GM12878 (cell line): ENCODE data around the gene OAF. TPM values are rescaled to one million over a fixed set of nuclear protein-coding genes. Genes with fewer than 3 reads are reported as not detected.

Experiments used
- ASH2L ChIP-seq: fragments of 300-600, 200-600 bp; sonication (generic); IDR thresholded peaks from 2 replicates; pipeline ENCODE4 v1.6.1; 2017; ENCODE audit warnings: low read depth, mild to moderate bottlenecking, borderline replicate concordance
- ATF7 ChIP-seq: fragments of 450-650 bp; IDR thresholded peaks from 2 replicates; pipeline ENCODE4 v1.6.1; 2016; ENCODE audit warnings: low read depth, mild to moderate bottlenecking
- BACH1 ChIP-seq: fragments of 450-650 bp; IDR thresholded peaks from 2 replicates; pipeline ENCODE4 v1.6.1; 2017; ENCODE audit warnings: mild to moderate bottlenecking, borderline replicate concordance
- BRCA1 ChIP-seq: IDR thresholded peaks from 2 replicates; pipeline ENCODE4 v1.6.1; 2011; ENCODE audit warnings: low read depth, low read length, improper control_type of control experiment
- FOS ChIP-seq: IDR thresholded peaks from 3 replicates; pipeline ENCODE4 v1.6.1; 2011; ENCODE audit warnings: borderline replicate concordance; ENCODE audit not compliant: insufficient read length; ENCODE audit errors: extremely low read depth
- HDGF ChIP-seq: fragments of 450-650 bp; IDR thresholded peaks from 2 replicates; pipeline ENCODE4 v1.6.1; 2016; ENCODE audit warnings: antibody characterized with exemption
- MEF2B ChIP-seq: fragments of 450-650 bp; IDR thresholded peaks from 2 replicates; pipeline ENCODE4 v1.6.1; 2018; ENCODE audit warnings: mild to moderate bottlenecking, moderate library complexity; ENCODE audit not compliant: partially characterized antibody, poor library complexity, severe bottlenecking
- MTA2 ChIP-seq: fragments of 450-650 bp; IDR thresholded peaks from 2 replicates; pipeline ENCODE4 v1.6.1; 2016; ENCODE audit warnings: low read depth, mild to moderate bottlenecking, moderate library complexity
- NBN ChIP-seq: fragments of 450-650 bp; IDR thresholded peaks from 2 replicates; pipeline ENCODE4 v1.6.1; 2016
- PAX5 ChIP-seq: IDR thresholded peaks from 2 replicates; pipeline ENCODE4 v1.6.1; 2011; ENCODE audit warnings: low read depth, low read length, borderline replicate concordance
- RB1 ChIP-seq: fragments of 450-650 bp; formaldehyde crosslinking; IDR thresholded peaks from 2 replicates; pipeline ENCODE4 v1.6.1; 2017; ENCODE audit warnings: mild to moderate bottlenecking, borderline replicate concordance
- SRF ChIP-seq, 2 experiments: IDR thresholded peaks; 2 replicates each; pipeline ENCODE4 v1.6.1; 2011; ENCODE audit warnings: low read depth in 2 of 2, low read length in 2 of 2, mild to moderate bottlenecking in 1 of 2, moderate library complexity in 1 of 2
- STAT3 ChIP-seq: IDR thresholded peaks from 2 replicates; pipeline ENCODE4 v1.6.1; 2011; ENCODE audit warnings: low read depth, low read length, improper control_type of control experiment
- TARDBP ChIP-seq: IDR thresholded peaks from 2 replicates; pipeline ENCODE4 v1.6.1; 2016; ENCODE audit warnings: borderline replicate concordance
- ZNF622 ChIP-seq: fragments of 450-650 bp; IDR thresholded peaks from 2 replicates; pipeline ENCODE4 v1.6.1; 2017; ENCODE audit warnings: mild to moderate bottlenecking, inconsistent platforms
- ZSCAN29 ChIP-seq: fragments of 450-650 bp; IDR thresholded peaks from 2 replicates; pipeline ENCODE4 v1.6.1; 2017; ENCODE audit warnings: mild to moderate bottlenecking, moderate library complexity
- polyA plus RNA-seq, 11 experiments: library from polyadenylated mRNA; depleted of rRNA in 4 of 11; unstranded in 6 of 11; stranded (reverse) in 5 of 11; fragments of >200 nt; fragmentation: Nextera tagmentation in 4 of 11; fragmentation: Illumina TruSeq in 1 of 11; extraction: Ambion mirVana in 4 of 11; extraction: Trizol in 1 of 11; gene quantifications; 1 replicate in 1 of 11; 2 replicates in 10 of 11; pipeline versions ENCODE4 v1.2.1 to v1.2.3, GENCODE V29; 2011 to 2016; ENCODE audit warnings: inconsistent platforms in 2 of 11, missing spikeins in 2 of 11, low read depth in 1 of 11
- total RNA-seq, 4 experiments: library from RNA; depleted of rRNA in 3 of 4; stranded (reverse); fragments of >200 nt in 3 of 4; fragmentation: Illumina TruSeq in 1 of 4; extraction: Trizol in 1 of 4; gene quantifications; 2 replicates each; pipeline versions ENCODE4 v1.2.1 to v1.2.3, GENCODE V29; 2013 to 2021
- TF ChIP-seq, protein P1 (sequence below): IDR thresholded peaks from 2 replicates; pipeline ENCODE4 v1.6.1; 2012; ENCODE audit warnings: low read depth, low read length, improper control_type of control experiment
- TF ChIP-seq, protein P2 (sequence below): IDR thresholded peaks from 2 replicates; pipeline ENCODE4 v1.6.1; 2012; ENCODE audit warnings: low read depth, low read length, improper control_type of control experiment
- TF ChIP-seq, protein P3 (sequence below): fragments of 450-650 bp; IDR thresholded peaks from 2 replicates; pipeline ENCODE4 v1.6.1; 2017; ENCODE audit warnings: borderline replicate concordance
- TF ChIP-seq, protein P4 (sequence below): fragments of 450-650 bp; IDR thresholded peaks from 2 replicates; pipeline ENCODE4 v1.6.1; 2016; ENCODE audit warnings: mild to moderate bottlenecking, moderate library complexity, borderline replicate concordance

Gene OAF
- total and polyA plus RNA-seq, 10 of the 15 experiments (the other 5 are each of a cell fraction or from before 2014, with no cell fraction given), result 0.10 to 4.7 (median 1.1) TPM

DNA sequence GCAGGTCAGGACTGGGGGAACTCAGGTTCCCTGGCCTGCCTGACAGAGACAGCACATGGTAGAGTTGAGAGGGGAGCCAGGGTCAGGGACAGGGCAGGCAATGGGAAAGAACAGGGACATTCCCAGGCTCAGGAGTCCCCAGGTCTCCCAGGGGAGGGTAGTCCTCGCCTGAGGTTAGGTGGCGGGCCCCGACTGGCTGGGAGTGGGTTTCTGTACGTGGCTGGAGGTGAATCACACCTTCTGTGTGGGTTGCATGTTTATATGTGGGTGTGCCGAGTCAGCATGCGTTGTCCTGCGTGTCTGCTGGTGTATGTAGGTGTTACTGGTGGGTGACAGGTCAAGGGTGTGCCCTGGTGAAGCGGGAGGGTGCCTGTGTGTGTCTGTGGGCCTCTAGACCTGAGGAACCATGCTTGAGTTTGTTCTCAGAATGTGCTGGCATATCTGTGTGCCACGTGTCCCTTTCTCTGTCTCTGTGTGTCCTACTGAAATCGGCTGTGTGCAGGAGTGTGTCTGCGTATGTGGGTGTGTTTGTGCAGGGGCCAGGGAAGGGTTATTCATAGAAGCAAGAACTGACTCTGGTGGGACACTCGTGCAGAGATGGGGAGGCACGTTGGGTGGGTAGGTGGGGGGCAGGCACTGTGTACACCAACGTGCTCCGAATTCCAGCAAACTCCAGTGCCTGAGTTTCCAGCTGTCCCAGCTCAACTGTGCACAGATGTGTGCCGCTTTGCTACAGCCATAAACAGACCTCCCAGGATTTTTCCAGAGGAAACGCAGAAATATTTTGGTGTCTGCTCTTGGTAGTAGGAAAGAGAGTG, 23.8 kb upstream of the OAF start (continued):
- TF ChIP-seq HDGF (peak; percentile 48; the same call in 1 of the 2 replicates), BACH1 (no peak), ZSCAN29 (no peak), SRF (IDR thresholded peaks at IDR 0.05; ENCODE audit: low read depth in 2 of 2, low read length in 2 of 2) (no peak), ASH2L (no peak), MTA2 (peak; percentile 62; the same call in 1 of the 2 replicates), FOS (no peak), STAT3 (no peak), ZNF622 (no peak), ATF7 (peak; percentile 61), RB1 (no peak), TARDBP (no peak), BRCA1 (no peak), MEF2B (peak; percentile 96), PAX5 (peak; percentile 78; the same call in 1 of the 2 replicates), NBN (peak; percentile 63)
- TF ChIP-seq, protein P1, sequence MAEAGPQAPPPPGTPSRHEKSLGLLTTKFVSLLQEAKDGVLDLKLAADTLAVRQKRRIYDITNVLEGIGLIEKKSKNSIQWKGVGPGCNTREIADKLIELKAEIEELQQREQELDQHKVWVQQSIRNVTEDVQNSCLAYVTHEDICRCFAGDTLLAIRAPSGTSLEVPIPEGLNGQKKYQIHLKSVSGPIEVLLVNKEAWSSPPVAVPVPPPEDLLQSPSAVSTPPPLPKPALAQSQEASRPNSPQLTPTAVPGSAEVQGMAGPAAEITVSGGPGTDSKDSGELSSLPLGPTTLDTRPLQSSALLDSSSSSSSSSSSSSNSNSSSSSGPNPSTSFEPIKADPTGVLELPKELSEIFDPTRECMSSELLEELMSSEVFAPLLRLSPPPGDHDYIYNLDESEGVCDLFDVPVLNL, result no peak
- TF ChIP-seq, protein P2, sequence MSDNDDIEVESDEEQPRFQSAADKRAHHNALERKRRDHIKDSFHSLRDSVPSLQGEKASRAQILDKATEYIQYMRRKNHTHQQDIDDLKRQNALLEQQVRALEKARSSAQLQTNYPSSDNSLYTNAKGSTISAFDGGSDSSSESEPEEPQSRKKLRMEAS, result no peak
- TF ChIP-seq, protein P3, sequence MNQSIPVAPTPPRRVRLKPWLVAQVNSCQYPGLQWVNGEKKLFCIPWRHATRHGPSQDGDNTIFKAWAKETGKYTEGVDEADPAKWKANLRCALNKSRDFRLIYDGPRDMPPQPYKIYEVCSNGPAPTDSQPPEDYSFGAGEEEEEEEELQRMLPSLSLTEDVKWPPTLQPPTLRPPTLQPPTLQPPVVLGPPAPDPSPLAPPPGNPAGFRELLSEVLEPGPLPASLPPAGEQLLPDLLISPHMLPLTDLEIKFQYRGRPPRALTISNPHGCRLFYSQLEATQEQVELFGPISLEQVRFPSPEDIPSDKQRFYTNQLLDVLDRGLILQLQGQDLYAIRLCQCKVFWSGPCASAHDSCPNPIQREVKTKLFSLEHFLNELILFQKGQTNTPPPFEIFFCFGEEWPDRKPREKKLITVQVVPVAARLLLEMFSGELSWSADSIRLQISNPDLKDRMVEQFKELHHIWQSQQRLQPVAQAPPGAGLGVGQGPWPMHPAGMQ, result no peak
- TF ChIP-seq, protein P4, sequence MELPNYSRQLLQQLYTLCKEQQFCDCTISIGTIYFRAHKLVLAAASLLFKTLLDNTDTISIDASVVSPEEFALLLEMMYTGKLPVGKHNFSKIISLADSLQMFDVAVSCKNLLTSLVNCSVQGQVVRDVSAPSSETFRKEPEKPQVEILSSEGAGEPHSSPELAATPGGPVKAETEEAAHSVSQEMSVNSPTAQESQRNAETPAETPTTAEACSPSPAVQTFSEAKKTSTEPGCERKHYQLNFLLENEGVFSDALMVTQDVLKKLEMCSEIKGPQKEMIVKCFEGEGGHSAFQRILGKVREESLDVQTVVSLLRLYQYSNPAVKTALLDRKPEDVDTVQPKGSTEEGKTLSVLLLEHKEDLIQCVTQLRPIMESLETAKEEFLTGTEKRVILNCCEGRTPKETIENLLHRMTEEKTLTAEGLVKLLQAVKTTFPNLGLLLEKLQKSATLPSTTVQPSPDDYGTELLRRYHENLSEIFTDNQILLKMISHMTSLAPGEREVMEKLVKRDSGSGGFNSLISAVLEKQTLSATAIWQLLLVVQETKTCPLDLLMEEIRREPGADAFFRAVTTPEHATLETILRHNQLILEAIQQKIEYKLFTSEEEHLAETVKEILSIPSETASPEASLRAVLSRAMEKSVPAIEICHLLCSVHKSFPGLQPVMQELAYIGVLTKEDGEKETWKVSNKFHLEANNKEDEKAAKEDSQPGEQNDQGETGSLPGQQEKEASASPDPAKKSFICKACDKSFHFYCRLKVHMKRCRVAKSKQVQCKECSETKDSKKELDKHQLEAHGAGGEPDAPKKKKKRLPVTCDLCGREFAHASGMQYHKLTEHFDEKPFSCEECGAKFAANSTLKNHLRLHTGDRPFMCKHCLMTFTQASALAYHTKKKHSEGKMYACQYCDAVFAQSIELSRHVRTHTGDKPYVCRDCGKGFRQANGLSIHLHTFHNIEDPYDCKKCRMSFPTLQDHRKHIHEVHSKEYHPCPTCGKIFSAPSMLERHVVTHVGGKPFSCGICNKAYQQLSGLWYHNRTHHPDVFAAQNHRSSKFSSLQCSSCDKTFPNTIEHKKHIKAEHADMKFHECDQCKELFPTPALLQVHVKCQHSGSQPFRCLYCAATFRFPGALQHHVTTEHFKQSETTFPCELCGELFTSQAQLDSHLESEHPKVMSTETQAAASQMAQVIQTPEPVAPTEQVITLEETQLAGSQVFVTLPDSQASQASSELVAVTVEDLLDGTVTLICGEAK, result no peak
